Vagina (tissue), 2 donors: ENCODE data around the gene FUT7. TPM values are rescaled to one million over a fixed set of nuclear protein-coding genes. Genes with fewer than 3 reads are reported as not detected.

Experiments
- DNase-seq, 2 donors: peaks; one replicate each; pipeline ENCODE4 v3.0.0-alpha.2; 2017; ENCODE audit errors: extremely low spot score in 2 of 2
- H3K27ac ChIP-seq: fragments of 200-600 bp; sonication (generic); one replicate; pipeline ENCODE4 v1.5.1; 2019
- H3K27me3 ChIP-seq: fragments of 200-600 bp; sonication (generic); one replicate; pipeline ENCODE4 v1.5.1; 2019
- H3K36me3 ChIP-seq, 2 donors: fragments of 200-600 bp; sonication (generic); one replicate each; pipeline ENCODE4 v1.5.1; 2017 to 2019
- H3K4me1 ChIP-seq: fragments of 200-600 bp; sonication (generic); one replicate; pipeline ENCODE4 v1.5.1; 2019
- H3K4me3 ChIP-seq, 2 donors: fragments of 200-600 bp; sonication (generic); 1 replicate in 1 of 2; 2 replicates in 1 of 2; pipeline ENCODE4 v1.5.1; 2016 to 2019
- H3K9me3 ChIP-seq: fragments of 200-600 bp; sonication (generic); one replicate; pipeline ENCODE4 v1.5.1; 2019
- CTCF ChIP-seq, 3 experiments: fragments of 450-650 bp in 2 of 3; fragments of 200-600 bp in 1 of 3; sonication (generic) in 1 of 3; IDR thresholded peaks; one replicate each; pipeline ENCODE4 v1.5.1; 2017 to 2019; ENCODE audit warnings: antibody characterized with exemption in 3 of 3, mild to moderate bottlenecking in 2 of 3, moderate library complexity in 2 of 3
- POLR2A ChIP-seq, 2 donors: fragments of 450-650 bp; IDR thresholded peaks; one replicate each; pipeline ENCODE4 v1.6.1; 2017; ENCODE audit warnings: antibody characterized with exemption in 2 of 2, mild to moderate bottlenecking in 2 of 2, moderate library complexity in 2 of 2
- POLR2AphosphoS5 ChIP-seq, 2 donors: sonication (generic); formaldehyde crosslinking; IDR thresholded peaks; one replicate each; pipeline ENCODE4 v1.9.0; 2017; ENCODE audit warnings: antibody characterized with exemption in 2 of 2, mild to moderate bottlenecking in 2 of 2, low read depth in 1 of 2; ENCODE audit not compliant: insufficient read depth in 1 of 2
- intact Hi-C: fragments of 100-400 bp; cut with DNase I; formaldehyde crosslinking; loops from one replicate; pipeline ENCODE4 v1.15.1; 2023
- total RNA-seq: library from RNA; depleted of rRNA; stranded (reverse); fragments of >200 nt; gene quantifications from one replicate; pipeline ENCODE4 v1.2.3, GENCODE V29; 2016

FUT7 gene
- total RNA-seq, 1 donor from 2014 or later: not detected

GRCh38 chr9:136982232-136983051, 49.4 kb downstream of the FUT7 start, which contains the start of gene LCNL1:
LCNL1 (plus strand) TSS chr9:136982993; CDS start chr9:136983587, 594 bp downstream.
- no peak within 1 kb of the TSS for H3K27ac ChIP-seq
- peaks cover 6% of the 10 kb centered on the region for H3K27me3 ChIP-seq
- H3K9me3 ChIP-seq: no peaks in the 10 kb centered on the region

GRCh38 chr9:136981588-136982231, 50.2 kb downstream of the FUT7 start:
- DNase-seq: no peak
- H3K36me3 ChIP-seq: no peaks in the 10 kb centered on the region
- peaks cover 6% of the 10 kb centered on the region for H3K27me3 ChIP-seq
- no peak overlapping the region for H3K4me3 ChIP-seq
- H3K4me1 ChIP-seq: peaks cover 44% of the 10 kb centered on the region
- TF ChIP-seq POLR2AphosphoS5 (IDR thresholded peaks at IDR 0.05; ENCODE audit: insufficient read depth in 1 of 2, low read depth in 1 of 2) (no peak), POLR2A (IDR thresholded peaks at IDR 0.05) (no peak), CTCF (IDR thresholded peaks at IDR 0.05) (no peak)
- no peaks in the 10 kb centered on the region for H3K9me3 ChIP-seq
- intact Hi-C loops: no loop called here
- H3K27ac ChIP-seq: no peak overlapping the region

More at GRCh38 chr9:136982232-136983051, 49.4 kb downstream of the FUT7 start, which contains the start of gene LCNL1:
- H3K4me1 ChIP-seq: peaks cover 38% of the 10 kb centered on the region
- intact Hi-C loops: no loop called here
- DNase-seq: no peak
- no peak for TF ChIP-seq POLR2AphosphoS5 (IDR thresholded peaks at IDR 0.05; ENCODE audit: insufficient read depth in 1 of 2, low read depth in 1 of 2)
- no peak for TF ChIP-seq POLR2A (IDR thresholded peaks at IDR 0.05)
- no peak for TF ChIP-seq CTCF (IDR thresholded peaks at IDR 0.05)
- no peak within 1 kb of the TSS for H3K4me3 ChIP-seq
- H3K36me3 ChIP-seq: no peaks in the 10 kb centered on the region

DNA sequence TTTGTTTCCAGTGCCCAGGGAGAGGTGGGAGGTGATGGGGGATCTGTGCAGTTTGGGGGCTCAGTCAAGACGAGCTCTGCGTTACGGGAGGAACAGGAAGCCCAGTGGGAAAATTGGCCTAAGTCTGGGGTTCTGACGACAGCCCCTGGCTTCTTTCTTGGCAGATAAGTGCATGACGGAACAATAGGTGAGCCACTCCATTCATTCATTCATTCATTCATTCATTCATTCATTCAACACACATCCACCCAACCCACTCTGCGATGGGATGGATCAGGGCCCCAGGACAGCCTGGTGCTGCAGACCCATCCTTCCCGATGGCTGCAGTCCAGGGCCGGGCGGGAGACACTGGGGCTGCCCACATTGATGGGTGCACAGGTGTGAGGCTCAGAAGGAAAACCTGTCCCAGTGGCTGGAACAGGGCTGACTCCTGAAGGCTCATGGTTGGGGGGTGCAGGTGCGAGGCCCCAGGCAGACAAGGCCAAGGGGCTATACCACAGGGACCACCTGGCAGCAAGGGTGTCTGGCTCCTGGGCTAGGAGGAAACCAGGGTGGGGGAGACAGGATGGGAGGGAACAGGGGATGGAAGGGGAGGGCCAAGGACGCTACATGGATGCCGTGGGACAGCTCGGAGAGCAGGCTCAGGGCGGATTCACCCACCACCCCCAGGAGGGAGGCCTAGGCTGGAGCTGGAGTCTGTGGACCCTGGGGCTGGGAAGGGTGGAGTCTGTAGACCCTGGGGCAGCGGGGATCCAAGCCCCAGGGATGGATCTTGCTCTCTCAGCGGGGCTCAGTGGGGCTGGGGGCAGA, 51.0 kb downstream of the FUT7 start:
- H3K27ac ChIP-seq: no peak overlapping the region
- peaks cover 6% of the 10 kb centered on the region for H3K27me3 ChIP-seq
- no peaks in the 10 kb centered on the region for H3K9me3 ChIP-seq
- no peak overlapping the region for H3K4me3 ChIP-seq
- H3K4me1 ChIP-seq: peaks cover 49% of the 10 kb centered on the region
- TF ChIP-seq CTCF (IDR thresholded peaks at IDR 0.05) (no peak), POLR2AphosphoS5 (IDR thresholded peaks at IDR 0.05; ENCODE audit: insufficient read depth in 1 of 2, low read depth in 1 of 2) (no peak), POLR2A (IDR thresholded peaks at IDR 0.05) (no peak)
- H3K36me3 ChIP-seq: no peaks in the 10 kb centered on the region
- intact Hi-C loops: no loop called here
- no peak for DNase-seq

Other genes starting within 250 kb of the FUT7 start
- gene TMEM141, start 240.7 kb downstream of the FUT7 start, total RNA-seq: 64.1 TPM
- gene CCDC183, start 235.8 kb downstream of the FUT7 start, total RNA-seq: not detected
- gene RABL6, start 224.1 kb downstream of the FUT7 start, total RNA-seq: 31.7 TPM
- 1.2 TPM for gene AJM1, start 189.6 kb downstream of the FUT7 start, total RNA-seq
- gene PHPT1, start 182.7 kb downstream of the FUT7 start, total RNA-seq: 38.1 TPM
- gene MAMDC4, start 179.7 kb downstream of the FUT7 start, total RNA-seq: 3.2 TPM
- gene EDF1, start 165.8 kb downstream of the FUT7 start, total RNA-seq: 257 TPM
- 12.8 TPM for gene TRAF2, start 145.6 kb downstream of the FUT7 start, total RNA-seq
- gene FBXW5, start 87.3 kb downstream of the FUT7 start, total RNA-seq: 125 TPM
- gene C8G, start 86.8 kb downstream of the FUT7 start, total RNA-seq: not detected
- not detected for gene LCN12, start 79.8 kb downstream of the FUT7 start, total RNA-seq
- gene PTGDS, start 54.6 kb downstream of the FUT7 start, total RNA-seq: 301 TPM
- gene LCNL1, start 49.1 kb downstream of the FUT7 start, total RNA-seq: 2.0 TPM
- gene PAXX, start 39.7 kb downstream of the FUT7 start, total RNA-seq: 62.9 TPM
- gene CLIC3, start 35.5 kb downstream of the FUT7 start, total RNA-seq: 23.6 TPM
- 44.0 TPM for gene ABCA2, start 3.9 kb downstream of the FUT7 start, total RNA-seq
- 67.5 TPM for gene NPDC1, start 14.1 kb upstream of the FUT7 start, total RNA-seq
- 4.9 TPM for gene ENTPD2, start 22.0 kb upstream of the FUT7 start, total RNA-seq
- gene SAPCD2, start 38.5 kb upstream of the FUT7 start, total RNA-seq: 2.7 TPM
- 13.3 TPM for gene UAP1L1, start 45.4 kb upstream of the FUT7 start, total RNA-seq
- gene MAN1B1, start 54.9 kb upstream of the FUT7 start, total RNA-seq: 34.1 TPM
- gene DPP7, start 82.6 kb upstream of the FUT7 start, total RNA-seq: 152 TPM
- 0.74 TPM for gene GRIN1, start 107.1 kb upstream of the FUT7 start, total RNA-seq
- gene LRRC26, start 138.0 kb upstream of the FUT7 start, total RNA-seq: not detected
- not detected for gene TMEM210, start 140.0 kb upstream of the FUT7 start, total RNA-seq
- 30.0 TPM for gene ANAPC2, start 156.5 kb upstream of the FUT7 start, total RNA-seq
- gene SSNA1, start 156.6 kb upstream of the FUT7 start, total RNA-seq: 49.8 TPM
- 6.9 TPM for gene TPRN, start 168.7 kb upstream of the FUT7 start, total RNA-seq
- gene TMEM203, start 173.6 kb upstream of the FUT7 start, total RNA-seq: 24.6 TPM
- gene NDOR1, start 173.6 kb upstream of the FUT7 start, total RNA-seq: 12.0 TPM
- 0.98 TPM for gene RNF208, start 190.2 kb upstream of the FUT7 start, total RNA-seq
- 24.3 TPM for gene CYSRT1, start 193.1 kb upstream of the FUT7 start, total RNA-seq
- 0.74 TPM for gene RNF224, start 195.4 kb upstream of the FUT7 start, total RNA-seq
- not detected for gene SLC34A3, start 198.8 kb upstream of the FUT7 start, total RNA-seq
- 312 TPM for gene TUBB4B, start 209.2 kb upstream of the FUT7 start, total RNA-seq
- not detected for gene STPG3, start 219.2 kb upstream of the FUT7 start, total RNA-seq
- gene NELFB, start 223.2 kb upstream of the FUT7 start, total RNA-seq: 44.0 TPM
- 13.0 TPM for gene TOR4A, start 245.6 kb upstream of the FUT7 start, total RNA-seq